PC-3 (cell line): ENCODE measurements around the gene ORMDL3. TPM values are rescaled to one million over a fixed set of nuclear protein-coding genes. Genes with fewer than 3 reads are reported as not detected.

Experiments
- ATAC-seq: fragments of 200-7000 bp; cut with Tn5 transposase; 2 replicates; pipeline ENCODE4 v1.9.1; 2020; ENCODE audit warnings: mild to moderate bottlenecking, moderate library complexity
- BruUV-seq: library from RNA; stranded (reverse); fragments of 400-500 nt; replicated peaks from 2 replicates; lab custom pipeline; 2021; lab: Mats Ljungman, UMichigan
- CTCF ChIA-PET: fragments of 300-600 bp; sonication (Branson Sonifier 250); formaldehyde crosslinking; loops from one replicate; lab custom pipeline; 2022; ENCODE audit warnings: antibody characterized with exemption; lab: Charles Lee
- POLR2A ChIA-PET: fragments of 300-600 bp; sonication (Branson Sonifier 250); formaldehyde crosslinking; loops from one replicate; lab custom pipeline; 2022; ENCODE audit warnings: antibody characterized with exemption; ENCODE audit not compliant: unreplicated experiment; lab: Charles Lee
- DNase-seq: peaks from one replicate; pipeline ENCODE4 v3.0.0-alpha.2; 2015
- H2AFZ ChIP-seq: fragments of 300-600 bp; sonication (generic); 2 replicates; pipeline ENCODE4 v1.6.0; 2016; ENCODE audit warnings: antibody characterized with exemption, low read length
- H3F3A ChIP-seq: fragments of 300-600 bp; sonication (generic); one replicate; pipeline ENCODE4 v1.6.0; 2017; ENCODE audit warnings: antibody characterized with exemption, low read length, control low read depth, mild to moderate bottlenecking; ENCODE audit not compliant: unreplicated experiment
- H3K27ac ChIP-seq: fragments of 300-600 bp; sonication (generic); 2 replicates; pipeline ENCODE4 v1.5.1; 2016; ENCODE audit warnings: mild to moderate bottlenecking, low read length
- H3K27me3 ChIP-seq: fragments of 300-600 bp; sonication (generic); 2 replicates; pipeline ENCODE4 v1.6.1; 2016; ENCODE audit warnings: low read length, mixed read lengths
- H3K36me3 ChIP-seq: fragments of 300-600 bp; sonication (generic); 2 replicates; pipeline ENCODE4 v1.6.1; 2016; ENCODE audit warnings: low read depth, mixed run types, low read length, mixed read lengths
- H3K4me1 ChIP-seq: fragments of 300-600 bp; sonication (generic); 2 replicates; pipeline ENCODE4 v1.5.1; 2016; ENCODE audit warnings: low read length; ENCODE audit not compliant: insufficient read depth
- H3K4me2 ChIP-seq: fragments of 300-600 bp; sonication (generic); 2 replicates; pipeline ENCODE4 v1.6.0; 2016; ENCODE audit warnings: low read length
- H3K4me3 ChIP-seq: fragments of 300-600 bp; sonication (generic); 2 replicates; pipeline ENCODE4 v1.5.1; 2016; ENCODE audit warnings: mild to moderate bottlenecking, low read length, mixed read lengths
- H3K79me2 ChIP-seq: fragments of 300-600 bp; sonication (generic); 2 replicates; pipeline ENCODE4 v1.6.1; 2017; ENCODE audit warnings: low read length, mixed read lengths
- H3K9ac ChIP-seq: fragments of 300-600 bp; sonication (generic); 2 replicates; pipeline ENCODE4 v1.6.0; 2016; ENCODE audit warnings: mild to moderate bottlenecking, low read length
- H3K9me2 ChIP-seq: fragments of 300-600 bp; sonication (generic); replicated peaks from 2 replicates; pipeline ENCODE4 v1.6.1; 2016; ENCODE audit warnings: mixed run types, low read length, mixed read lengths
- H3K9me3 ChIP-seq: fragments of 300-600 bp; sonication (generic); 2 replicates; pipeline ENCODE4 v1.6.1; 2016; ENCODE audit warnings: low read length, mixed read lengths
- H4K20me1 ChIP-seq: fragments of 300-600 bp; sonication (generic); 2 replicates; pipeline ENCODE4 v1.6.1; 2016; ENCODE audit warnings: low read length, mixed read lengths
- EZH2 ChIP-seq: fragments of 300-600 bp; sonication (generic); IDR thresholded peaks from one replicate; pipeline ENCODE4 v1.6.1; 2017; ENCODE audit warnings: antibody characterized with exemption, mild to moderate bottlenecking, low read length; ENCODE audit not compliant: unreplicated experiment
- EZH2phosphoT487 ChIP-seq: fragments of 300-600 bp; sonication (generic); IDR thresholded peaks from 2 replicates; pipeline ENCODE4 v1.6.1; 2018; ENCODE audit warnings: mild to moderate bottlenecking, antibody characterized with exemption, low read length, borderline replicate concordance
- intact Hi-C: fragments of 100-400 bp; cut with micrococcal nuclease; formaldehyde crosslinking; loops from 2 replicates; pipeline ENCODE4 v1.9.0; 2023
- total RNA-seq: library from RNA; depleted of rRNA; stranded (reverse); fragments of >200 nt; gene quantifications from 2 replicates; pipeline ENCODE4 v1.2.3, GENCODE V29; 2014
- TF ChIP-seq, protein P1 (sequence below): fragments of 300-600 bp; sonication (generic); conservative IDR thresholded peaks from 2 replicates; pipeline ENCODE4 v1.5.1; 2017; ENCODE audit warnings: antibody characterized with exemption, low read depth, mild to moderate bottlenecking, low read length

ORMDL3 gene
- total RNA-seq, 1 experiment from 2014 or later: 27.4 TPM

DNA sequence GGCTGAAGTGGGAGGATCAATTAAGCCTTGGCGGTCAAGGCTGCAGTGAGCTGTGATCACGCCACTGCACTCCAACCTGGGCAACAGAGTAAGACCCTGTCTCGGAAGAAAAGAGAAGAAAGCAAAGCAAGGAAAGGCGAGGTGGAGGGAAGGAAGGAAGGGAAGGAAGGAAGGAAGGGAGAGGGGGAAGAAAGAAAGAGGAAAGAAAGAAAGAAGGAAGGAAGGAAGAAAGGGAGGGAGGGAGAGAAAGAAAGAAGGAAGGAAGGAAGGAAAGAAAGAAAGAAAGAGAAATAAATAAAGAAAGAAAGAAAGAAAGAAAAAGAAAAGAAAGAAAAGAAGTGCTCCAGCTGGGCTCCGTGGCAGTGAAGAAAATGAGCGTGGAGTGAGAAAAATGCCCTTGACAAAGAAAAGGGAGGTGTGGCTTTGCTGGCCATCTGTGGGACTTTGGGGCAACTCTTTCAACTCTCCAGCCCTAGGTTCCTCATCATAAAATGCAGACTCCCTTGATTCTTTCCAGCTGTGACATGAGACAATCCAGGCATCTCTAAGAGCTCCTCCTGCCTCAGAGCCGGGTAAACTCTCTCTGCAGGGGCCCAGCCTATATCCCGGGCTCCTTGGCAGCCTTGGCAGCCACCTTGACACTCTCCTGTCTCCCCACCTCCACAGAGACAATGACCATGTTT, 37.8 kb upstream of the ORMDL3 start:
- no peaks in the 10 kb centered on the region for H3K4me1 ChIP-seq
- H3K36me3 ChIP-seq: no peaks in the 10 kb centered on the region
- no peaks in the 10 kb centered on the region for H3K9me3 ChIP-seq
- TF ChIP-seq EZH2 (no peak), EZH2phosphoT487 (no peak)
- TF ChIP-seq, protein P1, sequence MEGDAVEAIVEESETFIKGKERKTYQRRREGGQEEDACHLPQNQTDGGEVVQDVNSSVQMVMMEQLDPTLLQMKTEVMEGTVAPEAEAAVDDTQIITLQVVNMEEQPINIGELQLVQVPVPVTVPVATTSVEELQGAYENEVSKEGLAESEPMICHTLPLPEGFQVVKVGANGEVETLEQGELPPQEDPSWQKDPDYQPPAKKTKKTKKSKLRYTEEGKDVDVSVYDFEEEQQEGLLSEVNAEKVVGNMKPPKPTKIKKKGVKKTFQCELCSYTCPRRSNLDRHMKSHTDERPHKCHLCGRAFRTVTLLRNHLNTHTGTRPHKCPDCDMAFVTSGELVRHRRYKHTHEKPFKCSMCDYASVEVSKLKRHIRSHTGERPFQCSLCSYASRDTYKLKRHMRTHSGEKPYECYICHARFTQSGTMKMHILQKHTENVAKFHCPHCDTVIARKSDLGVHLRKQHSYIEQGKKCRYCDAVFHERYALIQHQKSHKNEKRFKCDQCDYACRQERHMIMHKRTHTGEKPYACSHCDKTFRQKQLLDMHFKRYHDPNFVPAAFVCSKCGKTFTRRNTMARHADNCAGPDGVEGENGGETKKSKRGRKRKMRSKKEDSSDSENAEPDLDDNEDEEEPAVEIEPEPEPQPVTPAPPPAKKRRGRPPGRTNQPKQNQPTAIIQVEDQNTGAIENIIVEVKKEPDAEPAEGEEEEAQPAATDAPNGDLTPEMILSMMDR: no peak
- H3K4me2 ChIP-seq: no peak overlapping the region
- no peak overlapping the region for H3K4me3 ChIP-seq
- BruUV-seq: no TSS peak
- no peaks in the 10 kb centered on the region for H3K27me3 ChIP-seq
- H4K20me1 ChIP-seq: no peaks in the 10 kb centered on the region
- no peaks in the 10 kb centered on the region for H3F3A ChIP-seq
- H3K27ac ChIP-seq: no peak overlapping the region
- intact Hi-C loops: no loop called here
- no peaks in the 10 kb centered on the region for H3K79me2 ChIP-seq
- no peak for ATAC-seq
- H3K9ac ChIP-seq: no peak overlapping the region
- no peak for DNase-seq
- POLR2A ChIA-PET: no interaction called here
- CTCF ChIA-PET: no interaction called here
- no peaks in the 10 kb centered on the region for H3K9me2 ChIP-seq
- H2AFZ ChIP-seq: no peak overlapping the region

DNA sequence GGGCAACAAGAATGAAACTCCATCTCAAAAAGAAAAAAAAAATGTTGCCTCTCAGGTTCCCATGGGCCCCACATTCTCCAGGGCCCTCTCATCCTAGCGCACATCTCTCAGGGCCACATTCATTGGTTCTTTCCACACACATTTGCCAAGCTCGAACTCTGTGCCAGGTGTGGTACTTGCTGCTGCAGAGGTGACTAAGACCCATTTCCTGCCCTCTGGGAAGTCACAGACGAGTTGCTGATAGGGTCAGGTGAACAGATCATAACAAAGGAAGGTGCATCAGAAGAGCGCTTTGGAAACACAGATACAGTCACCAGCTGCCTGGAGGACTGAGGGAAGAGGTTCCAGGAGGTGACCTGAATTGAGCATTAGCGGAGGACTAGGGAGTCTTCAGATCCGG, 36.4 kb upstream of the ORMDL3 start:
- Histone ChIP-seq H3F3A (no peaks in the 10 kb centered on the region), H3K9me2 (no peaks in the 10 kb centered on the region), H3K9ac (no peak overlapping the region), H3K36me3 (no peaks in the 10 kb centered on the region), H3K27me3 (no peaks in the 10 kb centered on the region), H3K27ac (no peak overlapping the region), H3K4me2 (no peak overlapping the region), H2AFZ (no peak overlapping the region), H3K4me1 (no peaks in the 10 kb centered on the region), H3K79me2 (no peaks in the 10 kb centered on the region), H4K20me1 (no peaks in the 10 kb centered on the region), H3K4me3 (no peak overlapping the region), H3K9me3 (no peaks in the 10 kb centered on the region)
- peak; percentile 33; the same call in 1 of the 2 replicates for ATAC-seq
- ChIA-PET CTCF (no interaction called here), POLR2A (no interaction called here)
- intact Hi-C loops: no loop called here
- DNase-seq: peak; percentile 74
- no TSS peak for BruUV-seq
- TF ChIP-seq EZH2phosphoT487: no peak
- TF ChIP-seq, protein P1: no peak
- no peak for TF ChIP-seq EZH2

DNA sequence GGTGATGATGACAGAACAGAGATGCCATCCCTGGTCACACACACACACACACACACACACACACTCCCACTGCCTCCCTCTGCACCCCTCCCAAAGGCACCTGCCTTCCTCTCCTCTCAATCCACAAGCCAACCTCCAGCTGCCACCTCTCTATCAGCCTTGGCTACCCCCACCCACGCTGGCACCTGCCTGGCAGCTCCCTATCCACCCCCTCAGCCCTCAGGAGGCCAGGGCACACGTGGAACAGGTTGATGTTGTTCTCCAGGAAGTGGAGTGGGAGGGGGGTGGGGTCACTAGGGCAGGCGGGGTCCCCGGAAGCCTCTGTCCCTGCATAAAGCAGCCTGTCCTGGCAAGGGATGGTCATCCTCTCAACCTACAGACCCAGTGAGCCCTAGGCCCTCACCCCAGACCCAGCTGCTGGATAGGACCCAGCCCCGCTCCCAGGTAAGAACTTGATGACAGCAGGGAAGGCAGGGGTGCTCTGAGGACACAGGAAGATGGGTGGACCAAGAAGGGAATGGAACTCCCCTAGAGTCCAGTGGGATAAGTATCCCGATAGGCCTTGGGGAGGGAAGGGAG, 35.3 kb upstream of the ORMDL3 start, which contains the start of gene GSDMA:
GSDMA (plus strand) TSS at position 363 of the 579 bp plus-strand sequence. CDS start 2,684 bp downstream, outside the sequence.
- Histone ChIP-seq H3K27ac (no peak within 1 kb of the TSS), H3K4me1 (no peaks in the 10 kb centered on the region), H3K27me3 (no peaks in the 10 kb centered on the region), H3K9ac (no peak within 1 kb of the TSS), H2AFZ (no peak within 1 kb of the TSS), H3K79me2 (no peaks in the 10 kb centered on the region), H3K9me2 (no peaks in the 10 kb centered on the region), H3K9me3 (no peaks in the 10 kb centered on the region), H3K4me2 (no peak within 1 kb of the TSS), H3K36me3 (no peaks in the 10 kb centered on the region), H3F3A (no peaks in the 10 kb centered on the region), H3K4me3 (no peak within 1 kb of the TSS), H4K20me1 (no peaks in the 10 kb centered on the region)
- no peak for DNase-seq
- ChIA-PET CTCF (no interaction called here), POLR2A (no interaction called here)
- no TSS peak for BruUV-seq
- intact Hi-C loops: no loop called here
- no peak for TF ChIP-seq EZH2
- no peak for TF ChIP-seq EZH2phosphoT487
- TF ChIP-seq, protein P1: no peak
- no peak for ATAC-seq
